Stimulated activated CD8-positive, alpha-beta memory T cell treated with anti-CD3 and anti-CD28 coated beads, Interleukin-7, amount 100 ng/mL, for 48 hours (primary cell): ENCODE data around the gene UBL4B.
A peak's percentile ranks its signal among the peaks of the same experiment; 100 is the strongest.

Experiments used
- DNase-seq, 2 donors: peaks; one replicate each; pipeline ENCODE4 v3.0.0-alpha.2; 2020; ENCODE audit warnings: low read depth in 1 of 2; ENCODE audit errors: extremely low read depth in 1 of 2

The UBL4B gene

DNA sequence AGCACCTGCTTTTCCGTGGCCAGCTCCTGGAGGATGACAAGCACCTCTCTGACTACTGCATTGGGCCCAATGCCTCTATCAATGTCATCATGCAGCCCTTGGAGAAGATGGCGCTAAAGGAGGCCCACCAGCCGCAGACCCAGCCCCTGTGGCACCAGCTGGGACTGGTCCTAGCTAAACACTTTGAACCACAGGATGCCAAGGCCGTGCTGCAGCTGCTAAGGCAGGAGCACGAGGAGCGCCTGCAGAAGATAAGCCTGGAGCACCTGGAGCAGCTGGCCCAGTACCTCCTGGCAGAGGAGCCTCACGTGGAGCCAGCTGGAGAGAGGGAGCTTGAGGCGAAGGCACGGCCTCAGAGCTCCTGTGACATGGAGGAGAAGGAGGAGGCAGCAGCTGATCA is 413 bp downstream of the UBL4B start:
- DNase-seq = no peak

DNA sequence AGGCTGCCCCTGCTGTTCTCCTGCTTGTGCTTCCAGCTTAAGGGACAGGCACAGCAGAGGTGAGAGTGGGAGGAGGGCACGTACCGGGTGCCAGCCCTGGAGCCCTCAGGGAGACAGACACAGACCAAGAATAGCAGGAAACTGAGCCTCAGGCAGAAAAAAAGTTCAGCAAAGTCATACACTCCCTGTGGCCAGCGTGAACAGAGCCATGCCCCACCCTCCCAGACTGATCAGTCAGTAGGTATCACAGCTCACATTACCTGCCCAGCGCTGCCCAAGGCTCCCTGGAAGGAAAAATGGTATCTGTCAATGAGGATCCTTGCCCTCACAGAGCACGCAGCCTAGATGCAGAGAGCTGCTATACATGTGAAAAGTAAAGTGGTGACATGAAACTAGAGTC is 1.3 kb downstream of the UBL4B start:
- no peak for DNase-seq

- DNase-seq = no peak
These were observed 1.9 kb downstream of the UBL4B start for GRCh38 chr1:110114173-110114572.

- no peak for DNase-seq
These were observed 2.5 kb downstream of the UBL4B start for GRCh38 chr1:110114784-110115183.

DNA sequence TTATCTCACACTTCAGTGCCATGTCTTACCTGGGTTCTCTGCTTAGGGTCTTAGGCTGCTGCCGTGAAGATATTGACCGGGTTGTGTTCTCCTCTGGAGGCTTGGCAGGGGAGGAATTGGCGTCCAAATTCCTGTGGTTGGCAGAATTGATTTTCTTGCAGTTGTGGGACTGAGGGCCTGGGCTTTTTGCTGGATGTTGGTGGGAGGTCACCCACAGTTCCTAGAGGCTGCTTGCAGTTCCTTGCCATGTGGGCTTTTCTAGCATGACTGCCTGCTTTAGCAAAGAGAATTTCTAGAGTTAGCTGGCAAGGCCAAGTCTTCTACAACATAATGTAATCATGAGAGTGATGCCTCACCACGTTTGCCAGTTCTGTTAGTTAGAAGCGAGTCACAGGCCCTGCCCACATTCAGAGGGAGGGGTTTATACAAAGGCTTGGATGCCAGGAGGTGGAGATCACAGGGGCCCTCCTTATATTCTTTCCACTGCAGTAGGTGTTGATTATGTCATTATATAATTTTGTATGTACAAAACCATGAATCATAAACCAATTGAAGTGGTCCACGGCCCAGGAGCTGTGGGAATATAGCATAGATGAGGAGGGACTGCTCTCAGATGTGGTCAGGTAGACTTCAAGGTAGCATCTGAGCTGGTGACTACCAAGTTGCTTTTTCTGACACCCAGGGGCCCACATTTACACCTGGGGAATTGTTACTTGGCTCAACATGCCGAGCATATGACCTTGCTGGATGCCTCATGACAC is 6.6 kb downstream of the UBL4B start:
- DNase-seq = peak in 1 of 2 donors; percentile 28

DNA sequence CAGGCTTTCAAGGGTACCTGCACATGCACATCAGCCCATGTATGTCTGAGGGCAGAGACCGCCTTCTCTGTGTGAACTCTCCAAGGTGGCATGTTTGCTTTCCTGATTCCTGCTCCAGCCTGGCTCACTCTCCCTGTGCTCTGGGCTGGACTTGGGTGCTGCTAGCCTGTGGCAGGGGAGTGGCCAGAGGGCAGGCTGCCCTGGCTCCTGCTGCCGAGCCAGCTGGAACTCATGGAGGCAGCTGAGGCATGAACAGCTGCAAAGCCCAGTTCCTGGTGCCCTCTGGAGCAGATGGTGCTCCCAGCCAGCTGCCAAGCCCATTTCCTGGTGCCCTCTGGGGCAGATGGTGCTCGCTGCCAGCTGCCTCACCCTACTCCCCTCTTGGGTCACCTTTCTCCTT is 7.6 kb downstream of the UBL4B start:
- no peak for DNase-seq

DNA sequence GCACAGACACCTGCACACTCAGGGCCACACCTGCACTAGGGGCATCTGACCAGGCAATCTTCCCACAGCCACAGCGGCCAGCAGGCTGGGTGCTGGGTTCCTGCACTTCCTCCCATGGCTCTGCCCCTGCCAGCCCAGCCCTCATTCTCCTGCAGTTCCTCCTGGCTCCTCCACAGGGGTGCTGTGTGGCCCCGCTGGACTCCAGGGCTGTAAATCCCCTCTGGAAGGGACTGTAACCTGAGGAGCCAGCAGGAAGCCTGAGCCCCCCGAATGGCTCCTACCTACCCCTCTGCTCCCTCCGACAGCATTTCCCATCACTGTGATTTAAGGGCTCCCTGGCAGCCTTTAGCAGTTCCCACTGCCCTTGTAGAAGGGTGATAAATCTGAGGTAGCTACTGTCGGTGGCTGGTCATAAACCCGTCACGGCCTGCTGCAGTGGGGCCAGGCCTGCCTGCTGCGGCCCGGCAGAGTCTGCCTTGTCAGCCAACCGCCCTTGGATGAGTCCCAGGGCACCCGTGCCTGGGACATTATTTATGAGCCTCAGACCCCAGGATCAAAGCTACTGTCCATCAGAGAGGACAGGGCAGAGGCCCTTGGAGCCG is 8.8 kb downstream of the UBL4B start:
- DNase-seq = no peak

DNA sequence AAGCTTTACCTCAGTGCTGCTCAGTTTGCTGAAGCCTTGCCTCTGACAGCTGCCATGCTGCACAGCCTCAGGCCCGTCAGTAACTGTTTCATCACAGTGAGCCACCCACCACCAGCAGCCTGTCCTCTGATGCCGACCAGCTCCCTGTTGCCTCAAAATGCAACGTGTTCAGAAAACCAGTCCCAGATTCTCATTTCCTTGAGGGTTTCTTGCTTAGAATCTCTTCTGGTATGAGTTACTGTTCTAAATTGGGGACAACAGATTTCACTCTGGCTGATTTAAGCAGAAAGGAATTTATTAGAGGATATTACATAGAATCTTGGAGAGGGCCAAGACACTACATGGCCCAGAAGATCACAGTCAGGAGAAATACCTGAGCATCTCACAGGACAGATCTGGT is 11.0 kb downstream of the UBL4B start:
- no peak for DNase-seq

GRCh38 chr1:110125810-110126209 is 13.6 kb downstream of the UBL4B start:
- DNase-seq = no peak

GRCh38 chr1:110130113-110130591 is 17.9 kb downstream of the UBL4B start:
- no peak for DNase-seq

DNA sequence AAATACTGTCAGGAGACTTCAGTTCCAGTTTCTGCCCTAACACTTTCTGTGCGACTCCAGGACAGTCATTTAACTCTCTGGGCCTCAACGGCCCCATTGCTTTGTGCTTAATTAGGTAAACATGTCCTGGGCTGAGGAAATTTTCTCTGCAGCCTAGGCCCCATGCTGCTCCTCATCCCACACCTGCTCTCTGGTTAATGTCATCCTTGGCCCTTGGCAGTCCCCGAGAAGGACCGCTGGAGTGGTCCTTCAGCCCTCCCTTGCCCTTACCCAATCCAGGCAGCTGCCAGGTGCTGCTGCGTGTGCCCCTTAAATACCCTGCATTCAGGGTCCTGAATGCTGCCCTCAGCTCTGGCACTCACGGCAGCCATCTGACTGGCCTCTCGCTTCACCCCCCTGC is 18.7 kb downstream of the UBL4B start:
- DNase-seq = no peak

- no peak for DNase-seq
These were observed 20.4 kb downstream of the UBL4B start for GRCh38 chr1:110132682-110133081.

DNA sequence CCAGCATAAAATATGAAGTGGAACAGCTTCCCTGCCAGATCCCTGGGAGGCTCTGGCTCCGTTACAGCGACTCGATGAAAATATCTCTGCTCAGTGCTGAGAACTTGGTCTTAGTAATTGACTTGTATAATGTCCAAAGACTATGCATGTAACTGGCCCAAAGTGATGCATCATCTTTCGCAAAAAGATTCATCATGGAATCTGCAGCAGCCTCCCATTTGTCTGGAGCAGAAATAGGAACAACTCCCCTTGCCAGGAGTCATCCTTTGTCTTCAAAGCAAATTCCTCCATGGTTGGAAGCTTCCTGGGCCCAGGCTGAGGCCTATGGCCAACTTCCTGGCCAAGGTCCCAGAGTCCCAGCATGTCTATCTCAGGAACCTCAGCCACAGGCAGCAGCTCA is 21.2 kb downstream of the UBL4B start:
- no peak for DNase-seq

DNA sequence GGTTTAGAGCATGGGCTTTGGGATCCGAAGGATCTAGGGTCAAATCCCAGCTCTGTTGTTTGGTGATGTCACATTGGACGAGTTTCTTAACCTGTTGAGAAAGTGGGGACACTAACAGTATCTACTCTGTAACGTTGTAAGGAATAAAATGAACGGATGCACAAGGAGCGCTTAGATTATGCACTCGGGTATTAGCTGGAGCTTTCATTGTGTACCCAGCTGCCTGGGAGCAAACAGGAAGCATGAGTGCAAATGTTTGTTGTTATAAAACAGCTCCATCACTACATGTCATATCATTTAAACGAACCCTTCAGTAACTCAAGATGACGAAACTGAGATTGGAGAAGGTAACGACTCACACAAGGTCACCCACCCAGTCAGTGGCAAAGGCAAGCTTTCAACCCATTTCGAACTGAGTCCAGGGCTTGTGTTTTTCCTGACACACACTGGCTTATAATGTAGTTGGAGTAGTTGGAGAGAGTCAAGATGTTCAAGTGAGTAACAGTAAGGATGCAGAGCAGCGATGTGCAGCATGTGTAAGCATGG is 21.9 kb downstream of the UBL4B start:
- DNase-seq = no peak

GRCh38 chr1:110135246-110135645 is 23.0 kb downstream of the UBL4B start:
- no peak for DNase-seq

- DNase-seq = no peak
These were observed 23.4 kb downstream of the UBL4B start for GRCh38 chr1:110135666-110136065.

- DNase-seq = no peak
These were observed 24.7 kb downstream of the UBL4B start for GRCh38 chr1:110136911-110137310.

DNA sequence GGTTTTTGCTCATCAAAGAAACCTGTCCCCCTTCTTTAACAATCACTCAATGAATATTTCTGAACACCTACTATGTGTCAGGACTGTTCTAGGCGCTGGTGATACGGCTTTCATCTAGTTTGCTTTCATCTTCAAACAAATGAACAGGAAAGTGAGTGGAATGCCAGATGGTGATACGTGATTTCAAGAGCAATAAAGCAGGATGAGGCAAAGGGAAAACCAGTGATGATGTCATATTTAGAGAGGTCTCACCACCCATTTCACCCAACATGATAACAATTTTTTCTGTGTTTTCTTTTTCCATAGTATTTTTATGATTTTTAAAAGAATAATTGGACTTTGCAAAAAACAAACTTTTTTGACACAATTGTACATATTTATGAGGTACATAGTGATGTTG is 26.7 kb downstream of the UBL4B start:
- no peak for DNase-seq

GRCh38 chr1:110144366-110144765 is 32.1 kb downstream of the UBL4B start:
- DNase-seq = no peak

- no peak for DNase-seq
These were observed 36.7 kb downstream of the UBL4B start for GRCh38 chr1:110148961-110149360.

- DNase-seq = peak; percentile 38 to 49
These were observed 38.3 kb downstream of the UBL4B start, which contains the start of gene SLC6A17 for GRCh38 chr1:110150330-110151174. Gene SLC6A17, plus strand, starts transcription at chr1:110150494. Its CDS starts 16,436 bp downstream, at chr1:110166930.
